K562 (cell line): Measurements from ENCODE around the gene PBRM1. TPM values are rescaled to one million over a fixed set of nuclear protein-coding genes. Genes with fewer than 3 reads are reported as not detected.

ENCODE experiments used
- ETV6 ChIP-seq, 3 experiments: fragments of 150-350 bp in 1 of 3; sonication (generic) in 1 of 3; formaldehyde crosslinking in 1 of 3; IDR thresholded peaks; 2 replicates each; pipeline versions ENCODE4 v1.6.1 to v1.8.0; 2014 to 2022; ENCODE audit warnings: borderline replicate concordance in 2 of 3, low read depth in 2 of 3, antibody characterized with exemption in 1 of 3, low read length in 1 of 3, mild to moderate bottlenecking in 1 of 3, missing genetic modification reagents in 1 of 3
- FOXM1 ChIP-seq, 2 experiments: fragments of 450-650 bp in 1 of 2; sonication (generic) in 1 of 2; formaldehyde crosslinking in 1 of 2; IDR thresholded peaks; 2 replicates each; pipeline versions ENCODE4 v1.6.1 to v1.9.0; 2017 to 2022; ENCODE audit warnings: low read depth in 2 of 2, mild to moderate bottlenecking in 2 of 2, missing genetic modification reagents in 1 of 2, moderate library complexity in 1 of 2
- FOXP1 ChIP-seq: sonication (generic); formaldehyde crosslinking; IDR thresholded peaks from 2 replicates; pipeline ENCODE4 v1.8.0; 2022; ENCODE audit warnings: mild to moderate bottlenecking, missing genetic modification reagents
- KAT7 ChIP-seq: sonication (generic); formaldehyde crosslinking; IDR thresholded peaks from 2 replicates; pipeline ENCODE4 v1.8.0; 2022; ENCODE audit warnings: missing genetic modification reagents, mild to moderate bottlenecking, borderline replicate concordance
- MAZ ChIP-seq, 2 experiments: fragments of 450-650 bp in 1 of 2; sonication (generic) in 1 of 2; formaldehyde crosslinking; IDR thresholded peaks in 1 of 2; conservative IDR thresholded peaks in 1 of 2; 2 replicates each; pipeline versions ENCODE4 v1.4.0 to v1.5.0; 2020; ENCODE audit warnings: mild to moderate bottlenecking in 1 of 2, missing genetic modification reagents in 1 of 2
- NONO ChIP-seq, 2 experiments: fragments of 200-400 bp in 1 of 2; fragments of 450-650 bp in 1 of 2; formaldehyde crosslinking in 1 of 2; IDR thresholded peaks; 2 replicates each; pipeline ENCODE4 v1.6.1; 2017; ENCODE audit warnings: low read depth in 2 of 2, mild to moderate bottlenecking in 2 of 2, moderate library complexity in 2 of 2, low read length in 1 of 2
- NR1H2 ChIP-seq: sonication (generic); formaldehyde crosslinking; IDR thresholded peaks from 2 replicates; pipeline ENCODE4 v1.4.0; 2020; ENCODE audit warnings: mild to moderate bottlenecking, missing genetic modification reagents
- POLR2G ChIP-seq: fragments of 200-400 bp; formaldehyde crosslinking; IDR thresholded peaks from 2 replicates; pipeline ENCODE4 v1.6.1; 2017; ENCODE audit warnings: low read depth, mild to moderate bottlenecking, antibody characterized with exemption, low read length, moderate library complexity
- RUNX1 ChIP-seq: sonication (generic); IDR thresholded peaks from 2 replicates; pipeline ENCODE4 v1.6.1; 2016; ENCODE audit warnings: antibody characterized with exemption, low read depth
- SRF ChIP-seq, 2 experiments: fragments of 250-450, 450-650 bp in 1 of 2; sonication (Bioruptor Pico) in 1 of 2; sonication (generic) in 1 of 2; formaldehyde crosslinking; IDR thresholded peaks; 2 replicates each; pipeline versions ENCODE4 v1.5.0 to v1.5.1; 2020 to 2022; ENCODE audit warnings: mild to moderate bottlenecking in 1 of 2, missing genetic modification reagents in 1 of 2
- TAF1 ChIP-seq: IDR thresholded peaks from 2 replicates; pipeline ENCODE4 v1.6.1; 2011; ENCODE audit warnings: mild to moderate bottlenecking, low read length, moderate library complexity; ENCODE audit not compliant: insufficient read depth, control insufficient read depth, severe bottlenecking; ENCODE audit errors: extremely low read depth
- ZBTB1 ChIP-seq: sonication (generic); formaldehyde crosslinking; IDR thresholded peaks from 2 replicates; pipeline ENCODE4 v1.8.1; 2023; ENCODE audit warnings: missing genetic modification reagents, low read depth, mild to moderate bottlenecking, borderline replicate concordance
- ZBTB7A ChIP-seq: IDR thresholded peaks from 2 replicates; pipeline ENCODE4 v1.6.1; 2011; ENCODE audit warnings: low read depth, mild to moderate bottlenecking, low read length, moderate library complexity, borderline replicate concordance; ENCODE audit not compliant: control insufficient read depth
- ZNF143 ChIP-seq: sonication (generic); formaldehyde crosslinking; IDR thresholded peaks from 2 replicates; pipeline ENCODE4 v1.9.0; 2022; ENCODE audit warnings: mild to moderate bottlenecking, missing genetic modification reagents
- polyA plus RNA-seq, 8 experiments: library from polyadenylated mRNA; depleted of rRNA in 4 of 8; stranded (reverse) in 5 of 8; unstranded in 3 of 8; fragments of >200 nt; fragmentation: Nextera tagmentation in 2 of 8; fragmentation: Illumina TruSeq in 1 of 8; extraction: Ambion mirVana in 2 of 8; extraction: Trizol in 1 of 8; gene quantifications; 2 replicates each; pipeline versions ENCODE4 v1.2.1 to v1.2.3, GENCODE V29; 2011 to 2014; ENCODE audit warnings: inconsistent platforms in 1 of 8, missing spikeins in 1 of 8
- total RNA-seq, 7 experiments: library from RNA; depleted of rRNA in 6 of 7; stranded (reverse); fragments of >200 nt in 6 of 7; fragmentation: Illumina TruSeq in 2 of 7; extraction: Trizol in 2 of 7; gene quantifications; 2 replicates each; pipeline versions ENCODE4 v1.2.1 to v1.2.3, GENCODE V29; 2011 to 2021; ENCODE audit warnings: low replicate concordance in 1 of 7
- TF ChIP-seq, protein P1 (sequence below), 2 experiments: fragments of 250-450 bp in 1 of 2; fragments of 450-650 bp in 1 of 2; sonication (Bioruptor Pico) in 1 of 2; IDR thresholded peaks; 2 replicates each; pipeline versions ENCODE4 v1.6.1 to v1.8.0; 2016 to 2021; ENCODE audit warnings: mild to moderate bottlenecking in 2 of 2, moderate library complexity in 2 of 2, missing compliant biosample characterization in 1 of 2, missing genetic modification characterization in 1 of 2
- TF ChIP-seq, protein P2 (sequence below), 2 experiments: IDR thresholded peaks in 1 of 2; conservative IDR thresholded peaks in 1 of 2; 2 replicates each; pipeline ENCODE4 v1.6.1; 2016; ENCODE audit warnings: low read depth in 2 of 2, mild to moderate bottlenecking in 1 of 2, missing compliant biosample characterization in 1 of 2, missing genetic modification characterization in 1 of 2, moderate library complexity in 1 of 2

PBRM1 gene
- total and polyA plus RNA-seq, 9 of the 15 experiments (the other 6 are each of a cell fraction or from before 2014, with no cell fraction given), result 3.9 to 31.8 (median 19.0) TPM

DNA sequence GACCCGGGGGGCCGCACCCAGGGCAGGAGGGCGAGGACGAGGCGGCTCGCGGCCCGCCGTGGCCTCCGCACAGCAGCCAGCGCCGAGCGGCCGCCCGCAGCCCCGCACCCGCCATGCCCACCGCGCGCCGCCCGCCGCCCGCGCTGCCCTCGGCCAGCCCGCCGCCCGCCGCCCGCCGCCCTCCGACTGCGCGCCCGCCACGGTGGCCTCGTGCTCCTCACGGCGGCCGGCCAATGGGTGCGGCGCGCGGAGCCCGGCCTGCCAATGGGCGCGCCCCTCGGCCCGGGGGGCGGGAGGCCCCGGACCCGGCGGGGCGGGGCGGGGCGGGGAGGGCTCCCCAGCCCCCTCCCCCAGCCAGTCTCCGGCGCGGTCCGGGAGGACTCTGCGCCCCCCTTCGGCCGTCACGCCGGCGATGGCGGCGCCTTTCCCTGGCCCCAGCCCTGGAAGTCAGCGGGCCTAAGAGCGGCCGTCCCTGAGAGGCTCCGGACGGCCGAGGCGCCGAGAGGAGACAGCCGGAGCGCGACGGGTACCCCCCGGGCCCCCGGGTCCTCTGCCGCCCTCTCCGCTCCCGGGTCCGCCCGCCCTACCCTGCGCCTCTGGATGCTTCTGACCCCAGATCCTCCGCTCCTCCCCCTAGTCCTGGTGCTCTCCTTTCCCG is 152.0 kb downstream of the PBRM1 start, which contains the start of gene NT5DC2 (continued):
- TF ChIP-seq POLR2G, result peak; percentile 66; the same call in 1 of the 2 replicates
- 0 out of 4 replicates have a peak, but pooled peaks of 1 of the 2 experiments have one; percentile 20 for TF ChIP-seq NONO (IDR thresholded peaks at IDR 0.05; ENCODE audit: low read depth in 2 of 2, low read length in 1 of 2)
- peak; percentile 83; the same call in 1 of the 2 replicates for TF ChIP-seq ZBTB7A
- no peak for TF ChIP-seq FOXM1 (IDR thresholded peaks at IDR 0.05; ENCODE audit: low read depth)
- TF ChIP-seq FOXM1 (CRISPR knock-in tag; IDR thresholded peaks at IDR 0.05; ENCODE audit: low read depth), result no peak
- TF ChIP-seq SRF (CRISPR knock-in tag; IDR thresholded peaks at IDR 0.05), result no peak
- TF ChIP-seq ETV6 (IDR thresholded peaks at IDR 0.05; ENCODE audit: borderline replicate concordance in 1 of 2, low read depth in 2 of 2, low read length in 1 of 2), result no peak
- no peak for TF ChIP-seq ETV6 (CRISPR knock-in tag; IDR thresholded peaks at IDR 0.05; ENCODE audit: borderline replicate concordance)
- no peak for TF ChIP-seq ZBTB1 (CRISPR knock-in tag)
- TF ChIP-seq KAT7 (CRISPR knock-in tag), result no peak
- peak; percentile 7; the same call in 1 of the 2 replicates for TF ChIP-seq FOXP1
- TF ChIP-seq NR1H2 (CRISPR knock-in tag), result no peak
- no peak for TF ChIP-seq ZNF143 (CRISPR knock-in tag)
- TF ChIP-seq, protein P1, sequence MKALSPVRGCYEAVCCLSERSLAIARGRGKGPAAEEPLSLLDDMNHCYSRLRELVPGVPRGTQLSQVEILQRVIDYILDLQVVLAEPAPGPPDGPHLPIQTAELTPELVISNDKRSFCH (CRISPR knock-in tag; IDR thresholded peaks at IDR 0.05), result no peak
- TF ChIP-seq, protein P1 (tag; IDR thresholded peaks at IDR 0.05), result no peak
- TF ChIP-seq MAZ (CRISPR knock-in tag; conservative IDR thresholded peaks at IDR 0.05 in 1 of 2, IDR thresholded peaks at IDR 0.05 in 1 of 2), result peak; percentile 79 to 81
- TF ChIP-seq RUNX1, result no peak
- TF ChIP-seq TAF1, result peak; percentile 22
- TF ChIP-seq, protein P2, sequence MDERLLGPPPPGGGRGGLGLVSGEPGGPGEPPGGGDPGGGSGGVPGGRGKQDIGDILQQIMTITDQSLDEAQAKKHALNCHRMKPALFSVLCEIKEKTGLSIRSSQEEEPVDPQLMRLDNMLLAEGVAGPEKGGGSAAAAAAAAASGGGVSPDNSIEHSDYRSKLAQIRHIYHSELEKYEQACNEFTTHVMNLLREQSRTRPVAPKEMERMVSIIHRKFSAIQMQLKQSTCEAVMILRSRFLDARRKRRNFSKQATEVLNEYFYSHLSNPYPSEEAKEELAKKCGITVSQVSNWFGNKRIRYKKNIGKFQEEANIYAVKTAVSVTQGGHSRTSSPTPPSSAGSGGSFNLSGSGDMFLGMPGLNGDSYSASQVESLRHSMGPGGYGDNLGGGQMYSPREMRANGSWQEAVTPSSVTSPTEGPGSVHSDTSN (CRISPR knock-in tag; IDR thresholded peaks at IDR 0.05; ENCODE audit: low read depth), result no peak
- TF ChIP-seq, protein P2 (tag; conservative IDR thresholded peaks at IDR 0.05; ENCODE audit: low read depth), result no peak
